ENCODE results near the gene DES. TPM values are rescaled to one million over a fixed set of nuclear protein-coding genes. Genes with fewer than 3 reads are reported as not detected.

DES gene
- total and polyA plus RNA-seq, 2 experiments from 2014 or later, result 1.3 to 2.0 TPM

- H3K4me1 Mint-ChIP-seq, result peaks cover 13% of the 10 kb centered on the region
- Histone ChIP-seq H3K79me2 (replicated peaks; ENCODE audit: insufficient read depth) (no peaks in the 10 kb centered on the region), H2AFZ (no peak overlapping the region), H3K4me1 (ENCODE audit: insufficient read depth) (peaks cover 4% of the 10 kb centered on the region; the same call in 1 of the 2 replicates), H3F3A (replicated peaks; ENCODE audit: low read depth) (no peaks in the 10 kb centered on the region), H3K27me3 (ENCODE audit: insufficient read depth) (no peaks in the 10 kb centered on the region), H4K20me1 (replicated peaks; ENCODE audit: insufficient read depth) (no peaks in the 10 kb centered on the region), H3K9me2 (ENCODE audit: insufficient read depth) (no peaks in the 10 kb centered on the region), H3K36me3 (ENCODE audit: insufficient read depth) (no peaks in the 10 kb centered on the region), H3K4me3 (no peak overlapping the region), H3K4me2 (no peak overlapping the region), H3K27ac (ENCODE audit: low read depth) (no peak overlapping the region)
- no peaks in the 10 kb centered on the region; the same call in 2 of the 3 replicates for H3K9me3 Mint-ChIP-seq
- H3K27ac Mint-ChIP-seq, result no peak overlapping the region
- no peak overlapping the region for H3K4me3 Mint-ChIP-seq
- H3K36me3 Mint-ChIP-seq (ENCODE audit: low read depth), result no peaks in the 10 kb centered on the region
- ATAC-seq (no peak), DNase-seq (ENCODE audit: low spot score) (no peak)
- peaks cover 8% of the 10 kb centered on the region for H3K27me3 Mint-ChIP-seq (ENCODE audit: insufficient read depth, low read depth, poor library complexity)
- TF ChIP-seq NANOG (IDR thresholded peaks at IDR 0.05; ENCODE audit: borderline replicate concordance), result no peak
- TF ChIP-seq POLR2AphosphoS5 (IDR thresholded peaks at IDR 0.05; ENCODE audit: low read depth), result no peak
- TF ChIP-seq JUNB (IDR thresholded peaks at IDR 0.05; ENCODE audit: unreplicated experiment), result no peak
- TF ChIP-seq CTCF (conservative IDR thresholded peaks at IDR 0.05; ENCODE audit: low read depth in 2 of 2), result no peak
- TF ChIP-seq CREB1 (CRISPR knock-in tag; IDR thresholded peaks at IDR 0.05; ENCODE audit: low read depth), result no peak
- no peak for TF ChIP-seq STAT1 (IDR thresholded peaks at IDR 0.05; ENCODE audit: unreplicated experiment)
- no peak for TF ChIP-seq EZH2phosphoT487 (IDR thresholded peaks at IDR 0.05; ENCODE audit: unreplicated experiment)
- TF ChIP-seq ZNF331 (CRISPR knock-in tag; IDR thresholded peaks at IDR 0.05; ENCODE audit: low read depth), result no peak
- no peak for TF ChIP-seq REST (IDR thresholded peaks at IDR 0.05; ENCODE audit: unreplicated experiment)
- TF ChIP-seq ZNF114 (CRISPR knock-in tag; IDR thresholded peaks at IDR 0.05), result no peak
Observed at GRCh38 chr2:219395609-219396008, 22.6 kb upstream of the DES start.

GRCh38 chr2:219396863-219397457 lies 21.2 kb upstream of the DES start:
- Histone ChIP-seq H4K20me1 (replicated peaks; ENCODE audit: insufficient read depth) (no peaks in the 10 kb centered on the region), H3F3A (replicated peaks; ENCODE audit: low read depth) (no peaks in the 10 kb centered on the region), H3K36me3 (ENCODE audit: insufficient read depth) (no peaks in the 10 kb centered on the region), H3K79me2 (replicated peaks; ENCODE audit: insufficient read depth) (no peaks in the 10 kb centered on the region), H3K27me3 (ENCODE audit: insufficient read depth) (no peaks in the 10 kb centered on the region), H3K27ac (ENCODE audit: low read depth) (no peak overlapping the region), H3K4me2 (no peak overlapping the region), H2AFZ (no peak overlapping the region), H3K4me3 (no peak overlapping the region), H3K4me1 (ENCODE audit: insufficient read depth) (peaks cover 4% of the 10 kb centered on the region; the same call in 1 of the 2 replicates), H3K9me2 (ENCODE audit: insufficient read depth) (no peaks in the 10 kb centered on the region)
- H3K27me3 Mint-ChIP-seq (ENCODE audit: insufficient read depth, low read depth, poor library complexity), result peaks cover 7% of the 10 kb centered on the region
- ATAC-seq (no peak), DNase-seq (ENCODE audit: low spot score) (no peak)
- peaks cover 16% of the 10 kb centered on the region for H3K4me1 Mint-ChIP-seq
- H3K9me3 Mint-ChIP-seq, result no peaks in the 10 kb centered on the region; the same call in 2 of the 3 replicates
- no peak overlapping the region for H3K27ac Mint-ChIP-seq
- H3K36me3 Mint-ChIP-seq (ENCODE audit: low read depth), result no peaks in the 10 kb centered on the region
- no peak overlapping the region for H3K4me3 Mint-ChIP-seq
- TF ChIP-seq NANOG (IDR thresholded peaks at IDR 0.05; ENCODE audit: borderline replicate concordance), result no peak
- no peak for TF ChIP-seq EZH2 (IDR thresholded peaks at IDR 0.05; ENCODE audit: low read depth, unreplicated experiment)
- no peak for TF ChIP-seq CTCF (conservative IDR thresholded peaks at IDR 0.05; ENCODE audit: low read depth in 2 of 2)
- TF ChIP-seq STAT1 (IDR thresholded peaks at IDR 0.05; ENCODE audit: unreplicated experiment), result no peak
- TF ChIP-seq CREB1 (CRISPR knock-in tag; IDR thresholded peaks at IDR 0.05; ENCODE audit: low read depth), result no peak
- no peak for TF ChIP-seq REST (IDR thresholded peaks at IDR 0.05; ENCODE audit: unreplicated experiment)
